GM12864 (cell line): ENCODE data around the gene NOXRED1.

Experiments used
- DNase-seq: peaks from one replicate; pipeline ENCODE4 v3.0.0-alpha.2; 2011; ENCODE audit warnings: low read depth
- H3K4me3 ChIP-seq: 2 replicates; pipeline ENCODE4 v1.5.1; 2011; ENCODE audit warnings: mild to moderate bottlenecking, low read depth, low read length, control low read depth
- CTCF ChIP-seq: IDR thresholded peaks from 2 replicates; pipeline ENCODE4 v1.5.1; 2011; ENCODE audit warnings: low read depth, mild to moderate bottlenecking, moderate library complexity, low read length, control low read depth, inconsistent platforms; ENCODE audit errors: missing control alignments

NOXRED1 gene

GRCh38 chr14:77369285-77369684 lies 54.0 kb downstream of the NOXRED1 start:
- no peak for TF ChIP-seq CTCF
- H3K4me3 ChIP-seq, result no peak overlapping the region
- DNase-seq, result no peak

- no peak overlapping the region for H3K4me3 ChIP-seq
- no peak for TF ChIP-seq CTCF
- no peak for DNase-seq
Observed at GRCh38 chr14:77364146-77364545, 59.2 kb downstream of the NOXRED1 start.

- no peak for DNase-seq
- TF ChIP-seq CTCF, result no peak
- no peak overlapping the region for H3K4me3 ChIP-seq
Observed at GRCh38 chr14:77359626-77360025, 63.7 kb downstream of the NOXRED1 start.

DNA sequence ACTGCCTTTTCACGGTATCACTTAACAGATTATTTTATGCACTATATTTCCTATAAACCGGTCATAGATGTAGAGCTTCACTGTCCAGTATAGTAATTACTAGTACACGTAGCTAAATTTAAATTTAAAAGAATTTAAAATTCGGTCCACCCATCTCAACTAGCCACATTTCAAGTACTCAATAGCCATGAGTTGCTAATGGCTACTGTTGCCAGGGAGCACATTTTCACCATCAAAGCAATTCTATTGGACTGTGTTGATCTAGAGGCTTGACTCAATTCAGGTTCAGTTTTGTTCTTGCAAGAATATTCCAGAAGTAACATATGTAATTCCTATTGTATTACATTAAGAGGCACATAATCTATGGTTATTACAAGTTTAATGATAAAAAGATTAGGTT lies 66.4 kb downstream of the NOXRED1 start:
- DNase-seq, result no peak
- H3K4me3 ChIP-seq, result no peak overlapping the region
- TF ChIP-seq CTCF, result no peak

GRCh38 chr14:77355811-77356210 lies 67.5 kb downstream of the NOXRED1 start:
- DNase-seq, result no peak
- no peak for TF ChIP-seq CTCF
- no peak overlapping the region for H3K4me3 ChIP-seq

DNA sequence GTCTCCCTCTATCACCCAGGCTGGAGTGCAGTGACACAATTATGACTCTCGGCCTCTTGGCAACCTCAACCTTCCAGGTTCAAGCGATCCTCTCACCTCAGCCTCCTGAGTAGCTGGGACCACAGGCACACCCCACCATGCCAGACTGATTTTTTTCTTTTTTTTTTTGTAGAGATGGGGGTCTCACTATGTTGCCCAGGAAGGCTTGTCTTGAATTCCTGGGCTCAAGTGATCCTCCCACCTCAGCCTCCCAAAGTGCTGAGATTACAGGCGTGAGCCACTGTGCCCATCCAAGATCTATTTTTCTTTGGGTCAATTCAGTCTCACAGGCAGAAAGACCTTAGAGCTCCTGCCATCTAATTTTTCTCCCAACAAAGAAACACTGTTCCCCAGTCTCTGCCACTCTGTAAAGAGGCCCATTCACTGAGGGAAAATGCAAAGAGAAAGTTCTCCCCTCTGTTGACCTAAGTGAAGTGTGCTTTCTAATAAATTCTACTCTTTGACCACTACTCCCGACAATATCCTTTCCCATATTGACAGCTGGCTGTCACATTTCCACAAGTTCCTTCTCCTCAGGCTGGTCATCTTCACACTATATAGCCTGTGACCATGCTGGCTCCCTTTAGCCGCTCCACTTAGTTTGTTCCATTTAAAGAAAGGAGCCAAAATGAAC lies 69.7 kb downstream of the NOXRED1 start:
- no peak overlapping the region for H3K4me3 ChIP-seq
- no peak for DNase-seq
- no peak for TF ChIP-seq CTCF

- DNase-seq, result no peak
- H3K4me3 ChIP-seq, result no peak overlapping the region
- TF ChIP-seq CTCF, result no peak
Observed at GRCh38 chr14:77347751-77348150, 75.6 kb downstream of the NOXRED1 start.
